Skeletal muscle satellite cell (primary cell): Measurements from ENCODE around the gene STEAP2. TPM values are rescaled to one million over a fixed set of nuclear protein-coding genes. Genes with fewer than 3 reads are reported as not detected.
A peak's percentile ranks its signal among the peaks of the same experiment; 100 is the strongest.

Experiments
- H3K27me3 ChIP-seq: 2 replicates; pipeline ENCODE4 v1.7.0; 2013; ENCODE audit warnings: low read length; ENCODE audit not compliant: control insufficient read depth, insufficient read depth
- H3K36me3 ChIP-seq: 2 replicates; pipeline ENCODE4 v1.7.0; 2013; ENCODE audit warnings: mild to moderate bottlenecking, control low read depth, low read length; ENCODE audit not compliant: insufficient read depth
- H3K4me1 ChIP-seq: 2 replicates; pipeline ENCODE4 v1.7.0; 2013; ENCODE audit warnings: low read length; ENCODE audit not compliant: control insufficient read depth, insufficient read depth
- H3K4me2 ChIP-seq: 2 replicates; pipeline ENCODE4 v1.7.0; 2013; ENCODE audit warnings: mild to moderate bottlenecking, low read length
- H3K4me3 ChIP-seq: 2 replicates; pipeline ENCODE4 v1.7.0; 2013; ENCODE audit warnings: low read length
- H3K9ac ChIP-seq: 2 replicates; pipeline ENCODE4 v1.7.0; 2013; ENCODE audit warnings: mild to moderate bottlenecking, low read depth, low read length, moderate library complexity
- H3K9me3 ChIP-seq: replicated peaks from 2 replicates; pipeline ENCODE4 v1.7.0; 2013; ENCODE audit warnings: mild to moderate bottlenecking, control low read depth, low read length
- total RNA-seq: library from RNA; depleted of rRNA; stranded (reverse); fragments of >200 nt; gene quantifications from 2 replicates; pipeline ENCODE4 v1.2.3, GENCODE V29; 2012; rRNA removed

STEAP2 gene
- 9.8 and 23.6 TPM in 2 replicates for total RNA-seq

DNA sequence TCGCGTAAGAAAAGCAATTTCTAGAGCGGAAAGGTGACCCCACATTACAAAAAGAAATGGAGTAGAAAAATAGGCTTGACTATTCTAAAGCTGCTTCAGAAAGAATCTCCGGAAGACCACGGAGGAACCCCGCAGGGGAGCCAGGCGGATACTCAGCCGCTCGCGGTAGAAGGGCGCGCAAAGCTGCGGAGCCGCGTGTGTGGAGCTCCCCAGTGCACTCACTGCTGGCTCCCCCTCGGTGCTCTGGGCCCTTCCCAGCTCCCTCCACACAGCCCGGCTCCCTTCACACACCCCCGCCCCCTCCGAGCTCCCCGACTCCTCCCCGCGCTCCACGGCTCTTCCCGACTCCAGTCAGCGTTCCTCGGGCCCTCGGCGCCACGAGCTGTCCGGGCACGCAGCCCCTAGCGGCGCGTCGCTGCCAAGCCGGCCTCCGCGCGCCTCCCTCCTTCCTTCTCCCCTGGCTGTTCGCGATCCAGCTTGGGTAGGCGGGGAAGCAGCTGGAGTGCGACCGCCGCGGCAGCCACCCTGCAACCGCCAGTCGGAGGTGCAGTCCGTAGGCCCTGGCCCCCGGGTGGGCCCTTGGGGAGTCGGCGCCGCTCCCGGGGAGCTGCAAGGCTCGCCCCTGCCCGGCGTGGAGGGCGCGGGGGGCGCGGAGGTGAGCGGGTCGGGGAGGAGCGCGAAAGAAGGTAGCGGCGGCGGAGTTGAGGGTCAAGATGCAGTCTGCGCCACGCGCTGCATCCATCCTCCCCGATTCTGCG is at the start of gene STEAP2:
TSS of gene STEAP2 (plus strand) at position 350 of the 758 bp plus-strand sequence. CDS start 13,343 bp downstream, outside the sequence.
- no peaks in the 10 kb centered on the region for H3K36me3 ChIP-seq
- peaks cover 11% of the 10 kb centered on the region for H3K4me1 ChIP-seq
- H3K27me3 ChIP-seq, result no peaks in the 10 kb centered on the region
- peak within 1 kb of the TSS; percentile 84 for H3K9ac ChIP-seq
- peak within 1 kb of the TSS; percentile 95 for H3K4me2 ChIP-seq
- peak within 1 kb of the TSS; percentile 82 for H3K4me3 ChIP-seq
- H3K9me3 ChIP-seq, result no peaks in the 10 kb centered on the region

DNA sequence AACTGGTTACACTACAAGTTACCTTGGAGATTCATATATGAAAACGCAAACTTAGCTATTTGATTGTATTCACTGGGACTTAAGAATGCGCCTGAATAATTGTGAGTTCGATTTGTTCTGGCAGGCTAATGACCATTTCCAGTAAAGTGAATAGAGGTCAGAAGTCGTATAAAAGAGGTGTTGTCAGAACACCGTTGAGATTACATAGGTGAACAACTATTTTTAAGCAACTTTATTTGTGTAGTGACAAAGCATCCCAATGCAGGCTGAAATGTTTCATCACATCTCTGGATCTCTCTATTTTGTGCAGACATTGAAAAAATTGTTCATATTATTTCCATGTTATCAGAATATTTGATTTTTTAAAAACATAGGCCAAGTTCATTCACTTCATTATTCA is 48.0 kb upstream of the STEAP2 start:
- Histone ChIP-seq H3K4me3 (no peak overlapping the region), H3K9ac (no peak overlapping the region), H3K4me1 (peaks cover 9% of the 10 kb centered on the region), H3K9me3 (no peaks in the 10 kb centered on the region), H3K4me2 (no peak overlapping the region), H3K27me3 (no peaks in the 10 kb centered on the region), H3K36me3 (peaks cover 29% of the 10 kb centered on the region)

DNA sequence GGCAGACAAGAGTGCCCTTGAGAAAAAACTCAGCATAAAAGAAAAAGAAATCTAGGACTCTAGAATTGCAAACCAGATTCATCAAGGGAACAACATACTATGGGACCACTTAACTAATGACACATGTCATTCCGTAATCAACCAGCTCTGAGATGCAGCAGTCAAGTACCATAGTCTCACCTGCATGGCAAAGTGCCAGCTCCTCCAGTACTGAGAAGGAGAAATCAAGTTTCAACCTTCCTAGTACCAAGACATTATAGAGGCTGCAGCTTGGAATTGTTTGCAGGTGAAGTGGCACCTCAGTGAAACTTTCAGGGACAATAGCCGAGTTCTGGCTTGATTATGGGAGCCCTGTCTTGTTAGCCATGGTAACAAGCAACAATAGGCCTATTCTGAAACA is 45.8 kb upstream of the STEAP2 start:
- peaks cover 22% of the 10 kb centered on the region for H3K36me3 ChIP-seq
- H3K9me3 ChIP-seq, result no peaks in the 10 kb centered on the region
- no peaks in the 10 kb centered on the region for H3K27me3 ChIP-seq
- no peaks in the 10 kb centered on the region for H3K4me1 ChIP-seq
- no peak overlapping the region for H3K9ac ChIP-seq
- H3K4me2 ChIP-seq, result no peak overlapping the region
- no peak overlapping the region for H3K4me3 ChIP-seq

DNA sequence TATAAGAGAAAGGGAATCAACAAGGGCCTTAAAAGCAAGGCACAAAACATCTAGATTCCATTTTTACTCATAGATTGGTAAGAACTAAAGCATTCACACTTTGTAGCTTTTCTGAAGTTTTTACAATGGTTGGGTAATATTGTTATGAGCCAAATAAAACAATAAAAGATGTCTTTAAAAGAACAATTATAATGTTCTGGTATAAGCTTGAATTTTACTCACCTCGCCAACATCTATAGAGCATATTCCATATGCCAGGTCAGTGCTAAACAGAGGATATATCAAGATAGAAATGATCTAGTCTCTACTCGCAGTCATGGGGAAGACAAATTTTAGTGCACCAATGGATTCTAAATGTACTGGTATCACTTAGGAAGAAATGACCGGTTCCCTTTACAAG is 45.4 kb upstream of the STEAP2 start:
- Histone ChIP-seq H3K36me3 (peaks cover 18% of the 10 kb centered on the region), H3K4me3 (no peak overlapping the region), H3K27me3 (no peaks in the 10 kb centered on the region), H3K9ac (no peak overlapping the region), H3K4me1 (no peaks in the 10 kb centered on the region), H3K9me3 (no peaks in the 10 kb centered on the region), H3K4me2 (no peak overlapping the region)

DNA sequence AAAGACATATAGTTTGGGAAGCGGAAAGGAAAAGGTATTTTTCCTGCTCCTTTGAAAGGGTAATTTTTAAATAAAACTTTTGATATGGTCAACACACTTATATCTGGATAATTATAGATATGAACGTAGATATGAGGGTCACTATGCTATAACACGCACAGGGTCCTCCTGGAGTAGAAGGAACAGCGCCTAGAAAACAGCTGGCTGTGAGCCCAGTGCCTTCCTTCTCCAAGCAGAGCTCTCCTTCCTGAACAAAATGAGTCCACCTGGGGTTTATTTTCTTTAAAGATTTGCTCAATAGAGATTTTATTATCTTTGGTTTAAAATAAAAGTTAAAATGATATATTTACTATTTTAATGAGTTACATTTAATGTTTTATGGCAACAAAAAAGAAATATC is 44.2 kb upstream of the STEAP2 start:
- no peak overlapping the region for H3K4me3 ChIP-seq
- H3K36me3 ChIP-seq, result peaks cover 16% of the 10 kb centered on the region
- H3K4me1 ChIP-seq, result no peaks in the 10 kb centered on the region
- H3K27me3 ChIP-seq, result no peaks in the 10 kb centered on the region
- no peak overlapping the region for H3K9ac ChIP-seq
- no peak overlapping the region for H3K4me2 ChIP-seq
- no peaks in the 10 kb centered on the region for H3K9me3 ChIP-seq

DNA sequence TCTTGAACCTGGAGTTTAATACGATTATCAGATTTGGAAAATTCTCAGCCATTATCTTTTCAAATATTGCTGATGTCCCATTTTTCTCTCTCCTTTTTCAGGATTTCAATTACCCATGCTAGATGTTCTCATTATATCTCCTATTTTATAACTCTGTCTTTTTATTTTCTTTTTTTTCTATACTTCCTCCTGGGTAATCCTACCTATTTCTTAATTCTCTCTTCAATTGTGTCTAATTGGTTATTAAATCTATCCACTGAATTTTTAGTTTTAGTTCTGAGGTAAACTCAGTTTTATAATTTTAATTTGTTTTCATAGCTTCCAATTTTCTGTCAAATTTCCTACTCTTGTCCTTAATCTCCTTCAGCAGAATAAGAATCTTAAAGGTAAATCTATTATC is 41.6 kb upstream of the STEAP2 start:
- Histone ChIP-seq H3K9ac (no peak overlapping the region), H3K36me3 (no peaks in the 10 kb centered on the region), H3K4me3 (no peak overlapping the region), H3K4me2 (no peak overlapping the region), H3K9me3 (no peaks in the 10 kb centered on the region), H3K4me1 (peaks cover 8% of the 10 kb centered on the region), H3K27me3 (no peaks in the 10 kb centered on the region)

DNA sequence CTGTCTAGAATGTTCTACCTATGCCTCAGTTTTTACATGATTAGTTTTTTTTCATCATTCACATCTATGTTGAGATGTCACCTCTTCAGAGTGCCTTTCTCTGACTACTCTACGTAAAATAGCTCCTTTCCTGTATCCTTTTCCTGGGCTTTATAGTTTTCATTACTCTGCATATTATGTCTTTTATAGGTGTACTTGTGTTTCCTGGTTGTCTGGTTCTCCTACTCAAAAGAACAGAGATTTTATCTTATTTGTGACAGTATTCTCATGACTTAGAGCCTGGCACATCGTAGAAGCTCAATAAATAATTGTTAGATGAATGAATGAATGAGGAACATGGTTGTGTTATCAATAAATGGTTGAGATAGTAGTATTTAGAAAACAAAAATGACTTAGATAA is 39.4 kb upstream of the STEAP2 start:
- H3K4me1 ChIP-seq, result peaks cover 8% of the 10 kb centered on the region
- no peak overlapping the region for H3K9ac ChIP-seq
- no peaks in the 10 kb centered on the region for H3K27me3 ChIP-seq
- H3K36me3 ChIP-seq, result no peaks in the 10 kb centered on the region
- no peak overlapping the region for H3K4me3 ChIP-seq
- H3K9me3 ChIP-seq, result no peaks in the 10 kb centered on the region
- no peak overlapping the region for H3K4me2 ChIP-seq

DNA sequence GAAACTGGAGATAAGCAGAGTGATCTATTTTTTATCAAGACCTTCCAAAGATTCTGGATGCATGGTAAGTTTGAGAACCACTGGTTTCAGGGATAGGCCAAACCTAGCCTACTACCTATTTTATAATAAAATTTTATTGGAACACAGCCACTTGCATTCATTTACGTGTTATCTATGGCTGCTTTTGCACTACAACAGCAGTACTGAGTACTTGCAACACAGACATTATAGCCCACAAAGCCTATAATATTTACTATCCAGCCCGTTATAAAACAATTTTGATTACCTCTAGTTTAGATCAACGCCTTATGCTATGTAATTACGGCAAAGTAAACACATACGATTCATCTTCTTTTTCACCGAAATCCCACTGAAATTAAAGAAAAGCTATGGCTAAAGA is 38.9 kb upstream of the STEAP2 start:
- peaks cover 12% of the 10 kb centered on the region for H3K4me1 ChIP-seq
- no peak overlapping the region for H3K4me2 ChIP-seq
- H3K9ac ChIP-seq, result no peak overlapping the region
- H3K9me3 ChIP-seq, result no peaks in the 10 kb centered on the region
- H3K27me3 ChIP-seq, result no peaks in the 10 kb centered on the region
- H3K4me3 ChIP-seq, result no peak overlapping the region
- H3K36me3 ChIP-seq, result no peaks in the 10 kb centered on the region

DNA sequence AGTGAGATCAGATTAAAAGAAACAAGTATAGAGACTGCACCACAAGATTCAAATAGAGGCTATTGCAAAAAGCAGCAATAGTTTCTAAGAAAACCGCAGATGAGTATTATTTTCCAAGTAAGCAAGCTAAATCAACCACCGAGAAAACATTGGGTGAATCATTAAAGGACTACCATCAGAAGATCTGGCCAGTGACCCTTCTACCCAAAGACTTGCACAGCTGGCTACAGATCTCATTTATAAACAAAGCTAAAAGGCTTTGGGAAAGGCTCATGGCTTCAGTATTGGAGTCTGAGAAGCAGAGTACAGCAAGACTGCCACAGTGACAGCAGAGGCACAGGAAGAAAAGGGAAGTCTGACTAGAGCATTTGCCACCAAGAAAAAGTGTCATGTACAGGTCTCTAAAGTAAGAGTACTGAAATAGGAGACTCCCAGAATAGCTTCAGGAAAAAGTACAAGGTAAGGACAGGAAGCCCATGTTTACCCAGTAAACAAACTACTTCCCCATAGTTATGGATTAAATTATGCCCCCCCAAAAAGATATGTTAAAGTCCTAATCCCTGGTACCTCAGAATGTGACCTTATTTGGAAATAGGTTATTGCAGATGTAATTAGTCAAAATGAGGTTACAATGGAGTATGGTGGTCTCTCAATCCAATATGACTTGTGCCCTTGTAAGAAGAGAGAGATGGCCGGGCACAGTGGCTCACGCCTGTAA is 38.3 kb upstream of the STEAP2 start:
- H3K9ac ChIP-seq, result no peak overlapping the region
- no peak overlapping the region for H3K4me2 ChIP-seq
- no peak overlapping the region for H3K4me3 ChIP-seq
- no peaks in the 10 kb centered on the region for H3K27me3 ChIP-seq
- no peaks in the 10 kb centered on the region for H3K36me3 ChIP-seq
- H3K4me1 ChIP-seq, result peaks cover 18% of the 10 kb centered on the region
- H3K9me3 ChIP-seq, result no peaks in the 10 kb centered on the region

DNA sequence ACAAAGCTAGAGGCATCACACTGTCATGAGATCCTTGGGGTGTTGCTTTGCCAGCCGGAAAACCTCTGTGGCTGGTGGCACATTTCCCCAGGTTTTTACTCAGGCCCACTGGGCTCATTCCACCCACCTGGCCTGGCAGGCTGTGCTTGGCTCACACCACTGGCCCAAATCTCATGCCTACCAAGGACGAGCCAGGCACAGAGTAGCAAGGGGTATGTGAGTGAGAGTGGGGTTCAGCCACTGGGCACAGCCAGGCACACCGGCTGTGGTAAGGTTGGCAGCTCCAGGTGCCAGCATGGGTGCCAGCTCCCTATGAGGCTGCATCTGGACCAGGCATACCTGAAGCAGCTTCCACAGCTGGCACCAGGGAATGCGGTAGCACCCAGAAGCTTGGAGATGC is 35.9 kb upstream of the STEAP2 start:
- Histone ChIP-seq H3K4me1 (peaks cover 40% of the 10 kb centered on the region), H3K9me3 (no peaks in the 10 kb centered on the region), H3K36me3 (no peaks in the 10 kb centered on the region), H3K4me2 (no peak overlapping the region), H3K9ac (no peak overlapping the region), H3K4me3 (no peak overlapping the region), H3K27me3 (no peaks in the 10 kb centered on the region)

DNA sequence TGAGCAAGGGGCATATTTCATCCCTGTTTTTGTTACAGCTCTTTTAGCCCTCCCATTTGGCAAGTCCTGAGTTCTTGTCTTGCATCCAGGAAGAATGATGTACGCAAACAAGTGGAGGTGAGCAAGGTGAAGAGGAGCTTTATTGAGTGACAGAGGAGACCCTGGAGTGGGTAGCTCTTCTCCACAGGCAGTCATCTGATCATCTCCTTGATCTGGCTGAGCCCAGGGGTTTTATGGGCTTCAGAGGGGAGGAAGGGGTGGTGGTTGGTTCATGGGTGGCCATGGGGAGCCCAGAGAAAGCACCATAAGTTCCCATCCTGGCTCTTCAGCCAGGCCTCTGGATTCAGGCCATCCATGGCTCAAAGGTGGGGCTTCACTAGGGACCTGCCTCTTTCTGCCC is 35.3 kb upstream of the STEAP2 start:
- no peak overlapping the region for H3K4me2 ChIP-seq
- no peaks in the 10 kb centered on the region for H3K36me3 ChIP-seq

DNA sequence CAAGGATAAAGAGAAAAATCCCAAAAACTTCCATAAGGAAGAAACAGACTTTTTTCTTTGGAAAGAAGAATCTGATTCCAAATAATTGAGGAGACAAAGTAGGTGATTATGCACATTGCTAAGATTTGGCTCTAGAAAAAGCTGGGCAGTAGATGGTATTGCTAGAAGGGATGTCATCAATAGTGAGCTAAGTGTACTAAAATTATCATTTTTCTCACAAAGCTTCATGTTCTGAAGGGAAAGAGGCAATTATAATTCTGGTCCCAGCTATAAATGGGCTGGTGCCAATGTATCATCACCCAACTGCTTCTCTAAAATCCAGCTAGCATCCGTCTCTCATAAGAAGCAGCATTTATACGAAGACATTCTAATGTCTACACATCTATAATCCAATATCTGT is 33.4 kb upstream of the STEAP2 start:
- Histone ChIP-seq H3K4me1 (peaks cover 38% of the 10 kb centered on the region), H3K4me3 (peak overlapping the region; percentile 42), H3K9me3 (no peaks in the 10 kb centered on the region), H3K36me3 (no peaks in the 10 kb centered on the region), H3K4me2 (peak overlapping the region; percentile 73), H3K9ac (peak overlapping the region; percentile 56), H3K27me3 (no peaks in the 10 kb centered on the region)

More for the DNA sequence above, 35.3 kb upstream of the STEAP2 start:
- Histone ChIP-seq H3K27me3 (no peaks in the 10 kb centered on the region), H3K4me3 (no peak overlapping the region), H3K9ac (no peak overlapping the region), H3K9me3 (no peaks in the 10 kb centered on the region), H3K4me1 (peaks cover 43% of the 10 kb centered on the region)
